MCF 10A (cell line): ENCODE data around the gene PREB. TPM values are rescaled to one million over a fixed set of nuclear protein-coding genes. Genes with fewer than 3 reads are reported as not detected.

Source experiments
- BruUV-seq: library from RNA; stranded (reverse); fragments of 400-500 nt; replicated peaks from 2 replicates; lab custom pipeline; 2021; lab: Mats Ljungman, UMichigan
- CTCF ChIA-PET: fragments of 300-600 bp; sonication (Branson Sonifier 250); formaldehyde crosslinking; extraction: SDS; loops from one replicate; lab custom pipeline; 2021; ENCODE audit warnings: antibody characterized with exemption, inconsistent platforms; lab: Yijun Ruan, JAX
- POLR2A ChIA-PET: fragments of 300-600, 350-650 bp; sonication (Branson Sonifier 250); formaldehyde crosslinking; extraction: SDS; loops from one replicate; lab custom pipeline; 2020; ENCODE audit warnings: antibody characterized with exemption, inconsistent platforms; lab: Yijun Ruan, JAX
- DNase-seq: peaks from one replicate; pipeline ENCODE4 v3.0.0-alpha.2; 2018; ENCODE audit not compliant: unreplicated experiment
- H3K27ac Mint-ChIP-seq: one replicate; pipeline ENCODE4 v1.8.0; 2022; ENCODE audit warnings: mild to moderate bottlenecking, low read depth, mixed read lengths; ENCODE audit not compliant: unreplicated experiment
- H3K27me3 Mint-ChIP-seq: one replicate; pipeline ENCODE4 v1.8.0; 2022; ENCODE audit warnings: mixed read lengths; ENCODE audit not compliant: insufficient read depth, unreplicated experiment
- H3K36me3 Mint-ChIP-seq: one replicate; pipeline ENCODE4 v1.8.0; 2022; ENCODE audit warnings: mild to moderate bottlenecking, moderate library complexity, mixed read lengths; ENCODE audit not compliant: insufficient read depth, unreplicated experiment
- H3K4me1 Mint-ChIP-seq: one replicate; pipeline ENCODE4 v1.8.0; 2022; ENCODE audit warnings: mixed read lengths; ENCODE audit not compliant: insufficient read depth, unreplicated experiment
- H3K4me3 Mint-ChIP-seq: one replicate; pipeline ENCODE4 v1.8.0; 2022; ENCODE audit warnings: mild to moderate bottlenecking, moderate library complexity, mixed read lengths; ENCODE audit not compliant: unreplicated experiment
- H3K9me3 Mint-ChIP-seq: one replicate; pipeline ENCODE4 v1.8.0; 2022; ENCODE audit warnings: mixed read lengths; ENCODE audit not compliant: unreplicated experiment
- CTCF ChIP-seq: fragments of 200-600 bp; IDR thresholded peaks from one replicate; pipeline ENCODE4 v1.8.0; 2022; ENCODE audit warnings: antibody characterized with exemption, mild to moderate bottlenecking; ENCODE audit not compliant: unreplicated experiment
- intact Hi-C: fragments of 100-400 bp; cut with micrococcal nuclease; formaldehyde crosslinking; loops from 2 replicates; pipeline ENCODE4 v1.14.1; 2022
- total RNA-seq: library from RNA; stranded (reverse); gene quantifications from 2 replicates; pipeline ENCODE4 v1.2.3, GENCODE V29; 2022

The PREB gene
- total RNA-seq, 1 experiment from 2014 or later = 68.5 TPM

DNA sequence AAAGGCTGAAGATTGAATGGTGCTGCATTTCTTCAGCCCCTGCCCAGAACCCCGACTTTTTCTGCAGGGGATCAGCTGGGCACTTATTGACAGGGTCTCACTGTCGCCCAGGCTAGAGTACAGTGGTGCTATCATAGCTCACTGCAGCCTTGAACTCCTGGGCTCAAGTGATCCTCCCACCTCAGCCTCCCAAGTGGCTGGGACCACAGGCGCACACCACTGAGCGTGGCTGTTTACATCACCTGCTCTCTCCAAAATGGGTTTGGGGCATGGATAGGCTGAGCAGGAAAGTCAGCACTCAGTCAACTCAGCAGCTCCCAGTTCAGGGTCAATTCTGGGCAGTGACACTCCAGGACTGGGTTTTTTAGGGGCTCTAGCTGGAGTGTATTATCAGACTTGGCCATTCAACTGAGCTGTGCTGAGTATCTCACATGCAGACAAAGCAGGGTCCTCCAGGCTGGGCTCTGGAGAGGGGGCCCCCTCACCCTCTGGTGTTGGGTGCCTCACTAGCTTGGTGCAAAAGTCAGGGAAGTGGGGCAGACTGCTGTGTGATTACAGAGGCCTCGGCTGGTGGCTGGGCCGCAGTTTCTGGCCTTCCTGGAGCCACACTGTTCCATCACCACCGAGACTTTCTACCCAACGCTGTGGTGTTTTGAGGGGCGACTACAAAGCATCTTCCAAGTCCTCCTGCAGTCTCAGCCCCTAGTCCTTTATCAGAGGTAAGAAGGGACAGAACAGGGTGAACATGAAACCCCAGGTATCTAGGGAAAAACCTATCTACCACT is 6.4 kb downstream of the PREB start:
- no peak for DNase-seq
- Mint-ChIP-seq H3K9me3 (no peaks in the 10 kb centered on the region), H3K27me3 (peaks cover 3% of the 10 kb centered on the region), H3K4me3 (no peak overlapping the region), H3K36me3 (peaks cover 13% of the 10 kb centered on the region), H3K4me1 (peaks cover 6% of the 10 kb centered on the region), H3K27ac (no peak overlapping the region)
- no TSS peak for BruUV-seq
- intact Hi-C loops = no loop called here
- no peak for TF ChIP-seq CTCF
- CTCF ChIA-PET = interaction anchor here (0.7 kb wide), 1 partner anchor 295 kb away, joined by 3 read pairs; no protein-coding TSS in a partner anchor
- POLR2A ChIA-PET = interaction anchor here (1.0 kb wide), 1 partner anchor 24 kb away, joined by 3 read pairs; no protein-coding TSS in a partner anchor

DNA sequence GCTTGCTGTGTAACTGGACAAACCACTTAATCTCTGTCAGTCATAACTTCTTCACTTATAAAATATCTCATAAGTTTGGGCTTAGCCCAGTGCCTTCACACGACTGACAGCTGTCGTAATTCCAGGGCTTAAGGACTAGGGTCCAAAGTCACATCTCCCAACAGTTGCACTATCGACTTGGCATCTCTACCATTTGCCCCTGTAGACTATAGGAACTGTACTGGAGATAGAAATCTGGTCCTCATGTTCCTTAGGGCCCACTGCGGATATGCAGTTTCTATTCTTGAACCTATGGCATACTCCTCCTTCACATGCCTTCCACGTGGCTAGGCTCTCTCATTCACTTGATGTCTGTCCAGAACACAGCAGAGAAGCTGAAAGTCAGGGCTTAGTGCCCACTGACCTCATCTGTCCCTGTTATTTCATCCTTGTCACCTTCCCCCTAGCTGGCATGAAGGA is 8.2 kb downstream of the PREB start:
- POLR2A ChIA-PET = interaction anchor here (0.7 kb wide), 1 partner anchor 35 kb away, joined by 3 read pairs; no protein-coding TSS in a partner anchor
- Mint-ChIP-seq H3K27ac (no peak overlapping the region), H3K9me3 (no peaks in the 10 kb centered on the region), H3K36me3 (peaks cover 13% of the 10 kb centered on the region), H3K4me3 (no peak overlapping the region), H3K4me1 (no peaks in the 10 kb centered on the region), H3K27me3 (peaks cover 21% of the 10 kb centered on the region)
- no TSS peak for BruUV-seq
- intact Hi-C loops = no loop called here
- CTCF ChIA-PET = interaction anchor here (0.8 kb wide), 1 partner anchor 27 kb away, joined by 3 read pairs; no protein-coding TSS in a partner anchor
- no peak for DNase-seq
- TF ChIP-seq CTCF = no peak

DNA sequence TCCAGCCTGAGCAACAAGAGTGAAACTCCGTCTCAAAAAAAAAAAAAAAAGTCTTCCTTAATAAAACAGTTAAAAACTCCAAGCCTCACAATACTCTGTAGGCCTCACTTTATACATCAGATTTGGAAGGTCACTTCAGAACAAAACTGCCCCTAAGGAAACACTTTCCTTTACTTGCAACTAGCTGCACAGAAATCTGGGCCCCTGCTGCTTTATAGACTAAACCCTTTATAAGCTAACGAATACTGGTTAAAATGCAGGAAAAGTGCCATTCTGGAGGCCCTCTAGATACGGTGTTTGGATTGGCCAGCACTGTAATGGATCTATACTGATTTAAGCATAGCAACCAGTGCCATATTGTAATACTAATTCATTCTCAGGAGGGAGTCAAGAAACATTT is 9.3 kb downstream of the PREB start:
- no peak overlapping the region for H3K4me3 Mint-ChIP-seq
- peaks cover 7% of the 10 kb centered on the region for H3K36me3 Mint-ChIP-seq
- H3K9me3 Mint-ChIP-seq = no peaks in the 10 kb centered on the region
- H3K27me3 Mint-ChIP-seq = peaks cover 26% of the 10 kb centered on the region
- no peak for DNase-seq
- TF ChIP-seq CTCF = no peak
- no peak overlapping the region for H3K27ac Mint-ChIP-seq
- intact Hi-C loops = no loop called here
- no TSS peak for BruUV-seq
- H3K4me1 Mint-ChIP-seq = no peaks in the 10 kb centered on the region
- ChIA-PET POLR2A (interaction anchor here (1.8 to 2.0 kb wide), 2 partner anchors 9 to 13 kb away, joined by 6 to 9 read pairs; partner anchors contain the start of gene PREB), CTCF (no interaction called here)
